K562 (cell line): ENCODE results near the gene CABLES1. TPM values are rescaled to one million over a fixed set of nuclear protein-coding genes. Genes with fewer than 3 reads are reported as not detected.

Experiments used
- ATAC-seq: fragments of 200-7000 bp; cut with Tn5 transposase; 3 replicates; pipeline ENCODE4 v1.9.1; 2020; ENCODE audit warnings: moderate library complexity
- BruUV-seq: library from RNA; stranded (reverse); fragments of 400-500 nt; replicated peaks from 2 replicates; lab custom pipeline; 2021; lab: Mats Ljungman, UMichigan
- CTCF ChIA-PET: fragments of 300-600 bp; formaldehyde crosslinking; extraction: SDS; loops from one replicate; lab custom pipeline; 2021; ENCODE audit warnings: low intra/inter-chr PET ratio; lab: Yijun Ruan, JAX
- POLR2A ChIA-PET: fragments of 300-600, 350-650 bp; sonication (Branson Sonifier 250); formaldehyde crosslinking; extraction: SDS; loops from one replicate; lab custom pipeline; 2021; ENCODE audit warnings: antibody characterized with exemption, inconsistent platforms; lab: Yijun Ruan, JAX
- DNase-seq, 4 experiments: peaks; one replicate each; pipeline versions ENCODE4 v3.0.0 to v3.0.0-alpha.2; 2011 to 2018; ENCODE audit warnings: low spot score in 3 of 4, mixed read lengths in 3 of 4; ENCODE audit errors: extremely low read depth in 1 of 4
- FAIRE-seq: peaks from 2 replicates; lab custom pipeline; 2011; peaks lifted over from hg19 to GRCh38; lab: Jason Lieb, UNC
- H2AFZ ChIP-seq: 2 replicates; pipeline ENCODE4 v1.6.0; 2011; ENCODE audit warnings: low read depth, low read length, control low read depth, inconsistent platforms
- H3K27ac ChIP-seq: fragments of 200-600 bp; 3 replicates; pipeline ENCODE4 v1.8.0; 2011; ENCODE audit warnings: low read depth, mild to moderate bottlenecking, control low read depth, inconsistent platforms, low read length, moderate library complexity, mixed read lengths; ENCODE audit errors: extremely low read depth
- H3K27me3 ChIP-seq, 2 experiments: fragments of 300-600 bp in 1 of 2; 2 replicates in 1 of 2; 3 replicates in 1 of 2; pipeline versions ENCODE4 v1.6.0 to v1.8.0; 2011; ENCODE audit warnings: inconsistent platforms in 2 of 2, low read length in 2 of 2, mild to moderate bottlenecking in 1 of 2, mixed read lengths in 1 of 2, moderate library complexity in 1 of 2; ENCODE audit not compliant: control insufficient read depth in 2 of 2, insufficient read depth in 2 of 2
- H3K36me3 ChIP-seq: fragments of 300-600 bp; 3 replicates; pipeline ENCODE4 v1.8.0; 2011; ENCODE audit warnings: mild to moderate bottlenecking, low read length, inconsistent platforms; ENCODE audit not compliant: control insufficient read depth, insufficient read depth
- H3K4me1 ChIP-seq, 2 experiments: fragments of 200-600 bp in 1 of 2; replicated peaks in 1 of 2; 2 replicates in 1 of 2; 3 replicates in 1 of 2; pipeline versions ENCODE4 v1.5.1 to v1.8.0; 2011; ENCODE audit warnings: inconsistent platforms in 2 of 2, low read length in 2 of 2, mild to moderate bottlenecking in 1 of 2, mixed read lengths in 1 of 2, moderate library complexity in 1 of 2; ENCODE audit not compliant: control insufficient read depth in 2 of 2, insufficient read depth in 2 of 2
- H3K4me2 ChIP-seq: 2 replicates; pipeline ENCODE4 v1.6.1; 2011; ENCODE audit warnings: low read length, control low read depth, inconsistent platforms, mixed read lengths; ENCODE audit not compliant: insufficient read depth
- H3K4me3 ChIP-seq: fragments of 200-600 bp; sonication (generic), shearing (Covaris generic); 2 replicates; pipeline ENCODE4 v1.5.1; 2016; ENCODE audit warnings: control low read depth, inconsistent platforms
- H3K79me2 ChIP-seq: fragments of 200-600 bp; 3 replicates; pipeline ENCODE4 v1.8.0; 2011; ENCODE audit warnings: low read length, inconsistent platforms; ENCODE audit not compliant: control insufficient read depth, insufficient read depth
- H3K9ac ChIP-seq, 2 experiments: 2 replicates each; pipeline versions ENCODE4 v1.6.0 to v1.6.1; 2011; ENCODE audit warnings: low read depth in 2 of 2, low read length in 2 of 2, control low read depth in 1 of 2, inconsistent platforms in 1 of 2, mild to moderate bottlenecking in 1 of 2, mixed read lengths in 1 of 2; ENCODE audit not compliant: insufficient read depth in 1 of 2
- H3K9me1 ChIP-seq: one replicate; pipeline ENCODE4 v1.6.0; 2011; ENCODE audit warnings: inconsistent platforms, mild to moderate bottlenecking, low read length, moderate library complexity; ENCODE audit not compliant: control insufficient read depth, insufficient read depth
- H3K9me3 ChIP-seq: replicated peaks from 2 replicates; pipeline ENCODE4 v1.5.1; 2011; ENCODE audit warnings: low read depth, low read length, inconsistent platforms; ENCODE audit not compliant: control insufficient read depth, insufficient read depth
- H4K20me1 ChIP-seq: replicated peaks from 2 replicates; pipeline ENCODE4 v1.6.1; 2011; ENCODE audit warnings: low read length, inconsistent platforms, mixed read lengths; ENCODE audit not compliant: control insufficient read depth, insufficient read depth
- DACH1 ChIP-seq: fragments of 450-650 bp; IDR thresholded peaks from 2 replicates; pipeline ENCODE4 v1.6.1; 2018; ENCODE audit not compliant: partially characterized antibody
- KDM1A ChIP-seq, 2 experiments: fragments of 450-650 bp; IDR thresholded peaks; 2 replicates each; pipeline ENCODE4 v1.6.1; 2016; ENCODE audit warnings: mild to moderate bottlenecking in 2 of 2
- POLR3A ChIP-seq: IDR thresholded peaks from 2 replicates; pipeline ENCODE4 v1.6.1; 2011; ENCODE audit warnings: borderline replicate concordance, mild to moderate bottlenecking, moderate library complexity; ENCODE audit not compliant: insufficient read length, insufficient read depth; ENCODE audit errors: extremely low read depth
- PRDM10 ChIP-seq: fragments of 450-650 bp; IDR thresholded peaks from 2 replicates; pipeline ENCODE4 v1.6.1; 2018; ENCODE audit not compliant: partially characterized antibody
- PTTG1 ChIP-seq: fragments of 450-650 bp; IDR thresholded peaks from 2 replicates; pipeline ENCODE4 v1.6.1; 2016; ENCODE audit warnings: low read depth, mild to moderate bottlenecking, missing genetic modification characterization, missing compliant biosample characterization
- SMAD4 ChIP-seq: fragments of 250-450 bp; sonication (Bioruptor Pico); conservative IDR thresholded peaks from 2 replicates; pipeline ENCODE4 v1.8.0; 2021; ENCODE audit warnings: inconsistent platforms, mild to moderate bottlenecking, moderate library complexity
- XRCC3 ChIP-seq: fragments of 450-650 bp; IDR thresholded peaks from 2 replicates; pipeline ENCODE4 v1.6.1; 2017; ENCODE audit warnings: mild to moderate bottlenecking, moderate library complexity
- ZFPM2 ChIP-seq: fragments of 250-450 bp; sonication (Bioruptor Pico); IDR thresholded peaks from 2 replicates; pipeline ENCODE4 v1.5.1; 2022; ENCODE audit warnings: mild to moderate bottlenecking
- WGBS: fragments of 100-300 bp; shearing (Covaris generic); methylation state at CpG from one replicate; pipeline ENCODE4 v1.1.6; 2016; ENCODE audit warnings: low coverage, mixed read lengths; ENCODE audit not compliant: insufficient coverage; ENCODE audit errors: missing lambda C conversion rate; 5-methylcytosine and 5-hydroxymethylcytosine counted together
- in situ Hi-C: fragments of 300-500 bp; cut with MboI; formaldehyde crosslinking; loops from 4 replicates; pipeline ENCODE4 v1.15.0; 2018; ENCODE audit warnings: inconsistent platforms, mixed read lengths
- intact Hi-C: fragments of 100-400 bp; cut with micrococcal nuclease; formaldehyde crosslinking; loops from 2 replicates; pipeline ENCODE4 v1.14.2; 2022
- polyA plus RNA-seq, 8 experiments: library from polyadenylated mRNA; depleted of rRNA in 4 of 8; stranded (reverse) in 5 of 8; unstranded in 3 of 8; fragments of >200 nt; fragmentation: Nextera tagmentation in 2 of 8; fragmentation: Illumina TruSeq in 1 of 8; extraction: Ambion mirVana in 2 of 8; extraction: Trizol in 1 of 8; gene quantifications; 2 replicates each; pipeline versions ENCODE4 v1.2.1 to v1.2.3, GENCODE V29; 2011 to 2014; ENCODE audit warnings: inconsistent platforms in 1 of 8, missing spikeins in 1 of 8
- total RNA-seq, 7 experiments: library from RNA; depleted of rRNA in 6 of 7; stranded (reverse); fragments of >200 nt in 6 of 7; fragmentation: Illumina TruSeq in 2 of 7; extraction: Trizol in 2 of 7; gene quantifications; 2 replicates each; pipeline versions ENCODE4 v1.2.1 to v1.2.3, GENCODE V29; 2011 to 2021; ENCODE audit warnings: low replicate concordance in 1 of 7

The CABLES1 gene
- total and polyA plus RNA-seq, 9 of the 15 experiments (the other 6 are each of a cell fraction or from before 2014, with no cell fraction given), result 0.04 to 0.10 (median 0.06) TPM; not detected in 3

- TF ChIP-seq ZFPM2 (CRISPR knock-in tag) (no peak), DACH1 (no peak), PTTG1 (tag) (no peak), XRCC3 (no peak), PRDM10 (no peak), SMAD4 (CRISPR knock-in tag) (no peak)
Observed at GRCh38 chr18:23146861-23147469, 11.7 kb downstream of the CABLES1 start (continued).

GRCh38 chr18:23148382-23148781, 13.1 kb downstream of the CABLES1 start:
- FAIRE-seq, result no peak
- CTCF ChIA-PET, result no interaction called here
- TF ChIP-seq POLR3A (no peak), KDM1A (IDR thresholded peaks at IDR 0.05) (no peak)

More at GRCh38 chr18:23148382-23148781, 13.1 kb downstream of the CABLES1 start:
- intact Hi-C loops, result no loop called here
- BruUV-seq, result no TSS peak
- in situ Hi-C loops, result no loop called here
- Histone ChIP-seq H3K9me1 (peaks cover 3% of the 10 kb centered on the region), H3K4me1 (peaks cover 6 to 7% of the 10 kb centered on the region in 2 experiments; a peak in 4 of 5 replicates), H2AFZ (no peak overlapping the region), H3K4me2 (no peak overlapping the region), H3K36me3 (no peaks in the 10 kb centered on the region), H3K4me3 (no peak overlapping the region), H3K27me3 (peaks cover 24 to 53% of the 10 kb centered on the region in 2 experiments), H3K79me2 (no peaks in the 10 kb centered on the region), H3K9me3 (no peaks in the 10 kb centered on the region; the same call in 1 of the 2 replicates), H3K9ac (no peak overlapping the region), H3K27ac (no peak overlapping the region), H4K20me1 (0 out of 2 replicates have a peak, but pooled peaks cover 7% of the 10 kb centered on the region)
- WGBS, result 6% methylated on average over 5 of the region's 5 CpGs
- no peak for DNase-seq
- no peak for ATAC-seq
- POLR2A ChIA-PET, result no interaction called here
